Parathyroid adenoma (tissue), 2 donors: ENCODE results near the gene DDO.

Source experiments
- H2AFZ ChIP-seq: fragments of 300-600 bp; sonication (generic); one replicate; pipeline ENCODE4 v1.7.0; 2017; ENCODE audit warnings: antibody characterized with exemption, mild to moderate bottlenecking
- H3K27ac ChIP-seq: fragments of 300-600 bp; sonication (generic); one replicate; pipeline ENCODE4 v1.7.0; 2017
- H3K27me3 ChIP-seq: fragments of 300-600 bp; sonication (generic); one replicate; pipeline ENCODE4 v1.7.0; 2017; ENCODE audit warnings: low read length; ENCODE audit not compliant: control insufficient read depth, insufficient read depth
- H3K36me3 ChIP-seq: fragments of 300-600 bp; sonication (generic); one replicate; pipeline ENCODE4 v1.7.0; 2017; ENCODE audit warnings: low read length; ENCODE audit not compliant: control insufficient read depth, insufficient read depth
- H3K4me1 ChIP-seq: fragments of 300-600 bp; sonication (generic); one replicate; pipeline ENCODE4 v1.7.0; 2017; ENCODE audit warnings: control low read depth
- H3K4me2 ChIP-seq: fragments of 300-600 bp; sonication (generic); one replicate; pipeline ENCODE4 v1.7.0; 2017; ENCODE audit warnings: low read length
- H3K4me3 ChIP-seq: fragments of 300-600 bp; sonication (generic); one replicate; pipeline ENCODE4 v1.7.0; 2017; ENCODE audit warnings: low read depth, low read length
- H3K79me2 ChIP-seq: fragments of 300-600 bp; sonication (generic); one replicate; pipeline ENCODE4 v1.7.0; 2017; ENCODE audit warnings: control low read depth
- H3K9ac ChIP-seq: fragments of 300-600 bp; sonication (generic); one replicate; pipeline ENCODE4 v1.7.0; 2017; ENCODE audit warnings: mild to moderate bottlenecking
- H3K9me3 ChIP-seq: fragments of 300-600 bp; sonication (generic); one replicate; pipeline ENCODE4 v1.7.0; 2017; ENCODE audit warnings: low read length; ENCODE audit not compliant: control insufficient read depth
- TF ChIP-seq, protein P1 (sequence below): fragments of 300-600 bp; sonication (generic); IDR thresholded peaks from one replicate; pipeline ENCODE4 v1.7.0; 2017; ENCODE audit warnings: antibody characterized with exemption, mild to moderate bottlenecking
- donor health status: primary hyperparathyroidism.

Gene DDO

DNA sequence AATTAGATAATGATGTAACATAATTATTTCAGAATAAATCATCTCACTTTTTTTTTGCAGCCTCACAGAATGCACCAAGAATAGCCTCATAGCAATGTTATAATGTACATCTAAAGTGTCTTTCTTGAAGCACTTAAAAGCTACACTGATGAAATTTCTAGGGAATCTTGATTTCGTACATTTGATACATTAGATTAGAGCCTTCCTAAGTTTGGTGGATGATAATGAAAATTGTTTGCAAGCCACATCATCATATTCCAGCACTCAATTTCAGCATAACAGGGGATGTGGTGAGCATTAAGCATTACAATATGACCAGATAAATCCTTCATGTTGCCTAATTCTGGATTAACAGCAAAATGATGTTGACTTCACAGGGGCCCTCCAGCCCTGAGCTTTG is 47.5 kb downstream of the DDO start:
- H3K79me2 ChIP-seq, result no peaks in the 10 kb centered on the region
- H3K4me1 ChIP-seq, result no peaks in the 10 kb centered on the region
- no peak overlapping the region for H3K4me3 ChIP-seq
- H2AFZ ChIP-seq, result no peak overlapping the region
- H3K9me3 ChIP-seq, result no peaks in the 10 kb centered on the region
- H3K27me3 ChIP-seq, result no peaks in the 10 kb centered on the region
- no peak overlapping the region for H3K4me2 ChIP-seq
- H3K36me3 ChIP-seq, result no peaks in the 10 kb centered on the region
- TF ChIP-seq, protein P1, sequence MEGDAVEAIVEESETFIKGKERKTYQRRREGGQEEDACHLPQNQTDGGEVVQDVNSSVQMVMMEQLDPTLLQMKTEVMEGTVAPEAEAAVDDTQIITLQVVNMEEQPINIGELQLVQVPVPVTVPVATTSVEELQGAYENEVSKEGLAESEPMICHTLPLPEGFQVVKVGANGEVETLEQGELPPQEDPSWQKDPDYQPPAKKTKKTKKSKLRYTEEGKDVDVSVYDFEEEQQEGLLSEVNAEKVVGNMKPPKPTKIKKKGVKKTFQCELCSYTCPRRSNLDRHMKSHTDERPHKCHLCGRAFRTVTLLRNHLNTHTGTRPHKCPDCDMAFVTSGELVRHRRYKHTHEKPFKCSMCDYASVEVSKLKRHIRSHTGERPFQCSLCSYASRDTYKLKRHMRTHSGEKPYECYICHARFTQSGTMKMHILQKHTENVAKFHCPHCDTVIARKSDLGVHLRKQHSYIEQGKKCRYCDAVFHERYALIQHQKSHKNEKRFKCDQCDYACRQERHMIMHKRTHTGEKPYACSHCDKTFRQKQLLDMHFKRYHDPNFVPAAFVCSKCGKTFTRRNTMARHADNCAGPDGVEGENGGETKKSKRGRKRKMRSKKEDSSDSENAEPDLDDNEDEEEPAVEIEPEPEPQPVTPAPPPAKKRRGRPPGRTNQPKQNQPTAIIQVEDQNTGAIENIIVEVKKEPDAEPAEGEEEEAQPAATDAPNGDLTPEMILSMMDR, result no peak
- H3K27ac ChIP-seq, result no peak overlapping the region
- no peak overlapping the region for H3K9ac ChIP-seq

DNA sequence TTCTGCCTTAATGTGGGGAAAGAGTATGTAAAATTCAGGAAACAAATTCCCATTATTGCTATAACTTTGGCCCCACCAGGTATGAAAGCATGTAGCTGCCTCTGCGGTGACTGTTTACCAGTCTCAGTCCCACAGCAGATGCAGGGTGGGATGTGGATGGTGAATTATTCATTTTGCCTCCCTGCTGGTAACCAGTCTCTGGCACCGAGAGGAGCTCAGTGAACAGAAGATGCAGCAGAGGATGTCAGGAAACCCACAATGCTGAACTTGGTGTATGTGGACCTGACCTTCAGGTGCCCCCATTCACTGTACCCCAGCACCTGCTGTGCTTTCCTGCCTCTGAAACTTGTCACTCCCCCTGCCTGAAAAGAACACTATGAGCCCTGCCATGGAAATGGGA is 48.4 kb downstream of the DDO start:
- no peaks in the 10 kb centered on the region for H3K36me3 ChIP-seq
- H3K4me3 ChIP-seq, result no peak overlapping the region
- H3K4me1 ChIP-seq, result no peaks in the 10 kb centered on the region
- no peaks in the 10 kb centered on the region for H3K9me3 ChIP-seq
- no peak overlapping the region for H3K4me2 ChIP-seq
- H2AFZ ChIP-seq, result no peak overlapping the region
- TF ChIP-seq, protein P1, result no peak
- H3K27ac ChIP-seq, result no peak overlapping the region
- no peaks in the 10 kb centered on the region for H3K27me3 ChIP-seq
- no peaks in the 10 kb centered on the region for H3K79me2 ChIP-seq
- no peak overlapping the region for H3K9ac ChIP-seq

DNA sequence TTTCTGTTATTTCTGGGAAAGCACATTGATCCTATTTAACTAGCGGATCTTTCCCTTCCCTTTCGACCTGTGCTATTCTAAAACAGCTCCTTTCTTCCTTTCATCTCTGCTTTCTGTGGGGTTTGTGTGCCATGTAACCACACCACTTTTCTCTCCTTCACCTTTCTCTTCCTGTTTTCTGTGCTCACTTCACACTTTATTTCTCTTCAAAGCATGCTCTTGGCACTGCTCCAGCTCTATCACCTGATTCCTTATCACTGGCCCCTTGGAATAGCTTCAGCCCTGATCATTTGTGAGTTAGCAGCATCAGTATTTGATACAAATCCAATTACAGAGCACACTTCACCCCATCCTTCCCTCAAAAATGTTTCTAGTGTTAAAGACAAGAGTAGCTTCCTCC is 49.1 kb downstream of the DDO start:
- H3K4me2 ChIP-seq, result no peak overlapping the region
- no peaks in the 10 kb centered on the region for H3K79me2 ChIP-seq
- TF ChIP-seq, protein P1, result no peak
- H3K9ac ChIP-seq, result no peak overlapping the region
- no peak overlapping the region for H3K4me3 ChIP-seq
- H2AFZ ChIP-seq, result no peak overlapping the region
- no peak overlapping the region for H3K27ac ChIP-seq
- no peaks in the 10 kb centered on the region for H3K36me3 ChIP-seq
- H3K27me3 ChIP-seq, result no peaks in the 10 kb centered on the region
- no peaks in the 10 kb centered on the region for H3K9me3 ChIP-seq
- no peaks in the 10 kb centered on the region for H3K4me1 ChIP-seq

DNA sequence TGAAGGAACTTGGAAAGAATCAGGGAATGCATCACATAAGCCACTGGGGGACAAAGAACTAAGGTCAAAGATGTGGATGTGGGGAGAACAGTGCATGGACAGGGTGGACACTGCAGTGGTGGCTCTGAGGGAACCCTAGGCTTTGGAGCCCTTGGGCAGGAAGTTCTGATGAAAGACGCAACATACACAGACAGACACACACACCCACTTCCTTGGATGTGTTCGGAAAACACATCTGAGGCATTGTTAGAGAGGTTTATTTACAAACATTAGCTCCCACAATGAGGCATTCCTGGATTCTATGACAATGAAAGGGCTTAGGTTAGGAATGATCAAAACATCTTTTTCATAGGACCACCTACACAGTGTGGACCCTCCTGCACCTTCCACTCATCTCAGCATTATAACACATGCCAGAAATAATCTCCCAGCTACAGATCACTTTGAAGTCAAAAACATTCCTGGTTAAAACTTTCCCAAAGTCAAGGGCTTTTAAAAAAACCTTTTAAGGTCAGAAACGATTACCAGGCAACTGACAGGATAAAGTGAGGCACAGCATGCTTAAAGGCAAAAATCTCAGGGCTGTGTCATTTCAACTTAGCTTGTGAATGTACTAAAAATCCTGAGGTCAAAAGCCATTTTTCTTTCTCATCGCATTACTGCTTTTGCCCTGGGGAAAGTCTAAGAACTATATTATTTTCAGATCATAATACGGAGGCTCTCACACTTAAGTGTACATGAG is 50.8 kb downstream of the DDO start:
- H3K4me2 ChIP-seq, result no peak overlapping the region
- H3K36me3 ChIP-seq, result no peaks in the 10 kb centered on the region
- no peaks in the 10 kb centered on the region for H3K79me2 ChIP-seq
- TF ChIP-seq, protein P1, result no peak
- H3K4me1 ChIP-seq, result no peaks in the 10 kb centered on the region
- H3K9ac ChIP-seq, result no peak overlapping the region
- no peaks in the 10 kb centered on the region for H3K9me3 ChIP-seq
- no peak overlapping the region for H3K4me3 ChIP-seq
- H3K27me3 ChIP-seq, result no peaks in the 10 kb centered on the region
- no peak overlapping the region for H3K27ac ChIP-seq
- H2AFZ ChIP-seq, result no peak overlapping the region

DNA sequence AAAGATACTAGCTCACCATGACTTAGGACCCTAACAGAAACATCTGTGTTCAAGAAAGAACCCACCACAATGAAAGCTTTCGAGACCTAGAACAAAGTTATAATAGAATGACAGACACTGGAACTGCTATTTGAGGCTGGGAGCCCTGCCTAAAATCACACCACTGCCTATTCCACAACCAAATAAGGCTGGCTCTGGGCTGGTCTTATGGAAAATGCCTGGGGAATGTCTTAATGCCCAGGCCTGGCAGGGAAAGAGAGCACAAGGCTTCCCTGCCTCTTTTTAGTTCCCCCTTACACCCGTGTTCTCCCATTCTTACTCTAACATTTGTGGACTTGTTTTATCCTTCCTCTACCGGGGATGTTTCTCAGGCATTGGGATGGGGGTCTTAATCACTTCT is 51.6 kb downstream of the DDO start:
- Histone ChIP-seq H3K27me3 (no peaks in the 10 kb centered on the region), H3K79me2 (no peaks in the 10 kb centered on the region), H2AFZ (no peak overlapping the region), H3K27ac (no peak overlapping the region), H3K4me2 (no peak overlapping the region), H3K4me1 (no peaks in the 10 kb centered on the region), H3K9me3 (no peaks in the 10 kb centered on the region), H3K9ac (no peak overlapping the region), H3K4me3 (no peak overlapping the region), H3K36me3 (no peaks in the 10 kb centered on the region)
- TF ChIP-seq, protein P1, result no peak
